HepG2 (cell line): ENCODE data around the gene PSRC1. TPM values are rescaled to one million over a fixed set of nuclear protein-coding genes. Genes with fewer than 3 reads are reported as not detected.

ENCODE experiments used
- FOXP1 ChIP-seq, 2 experiments: fragments of 450-650 bp in 1 of 2; IDR thresholded peaks; 2 replicates each; pipeline ENCODE4 v1.6.1; 2017 to 2018; ENCODE audit warnings: antibody characterized with exemption in 1 of 2
- ZNF720 ChIP-seq: sonication (generic); formaldehyde crosslinking; IDR thresholded peaks from 2 replicates; pipeline ENCODE4 v1.4.0; 2020; ENCODE audit warnings: missing genetic modification reagents
- polyA plus RNA-seq, 8 experiments: library from polyadenylated mRNA; depleted of rRNA in 3 of 8; stranded (reverse) in 7 of 8; unstranded in 1 of 8; fragments of >200 nt; fragmentation: Illumina TruSeq in 4 of 8; extraction: Trizol in 4 of 8; gene quantifications; 2 replicates each; pipeline versions ENCODE4 v1.2.1 to v1.2.3, GENCODE V29; 2011 to 2016; ENCODE audit warnings: low read depth in 4 of 8, missing spikeins in 1 of 8, mixed read lengths in 1 of 8; ENCODE audit not compliant: insufficient read depth in 1 of 8
- total RNA-seq, 5 experiments: library from RNA; depleted of rRNA; stranded (reverse); fragments of >200 nt; fragmentation: Illumina TruSeq; extraction: Trizol; gene quantifications; 2 replicates each; pipeline ENCODE4 v1.2.3, GENCODE V29; 2016; ENCODE audit warnings: low read depth in 1 of 5
- TF ChIP-seq, protein P1 (sequence below): sonication (generic); formaldehyde crosslinking; IDR thresholded peaks from one replicate; pipeline ENCODE4 v1.5.1; 2020; ENCODE audit warnings: mild to moderate bottlenecking, missing genetic modification reagents; ENCODE audit errors: not compliant biosample characterization
- TF ChIP-seq, protein P2 (sequence below): sonication (generic); formaldehyde crosslinking; IDR thresholded peaks from 2 replicates; pipeline ENCODE4 v1.8.0; 2022; ENCODE audit warnings: mild to moderate bottlenecking, missing genetic modification reagents
- TF ChIP-seq, protein P3 (sequence below): sonication (generic); formaldehyde crosslinking; IDR thresholded peaks from 2 replicates; pipeline ENCODE4 v1.4.0; 2020; ENCODE audit warnings: mild to moderate bottlenecking, missing genetic modification reagents

PSRC1 gene
- total and polyA plus RNA-seq, 2 of the 13 experiments (the other 11 are each of a cell fraction or from before 2014, with no cell fraction given): 28.6 to 30.3 TPM

DNA sequence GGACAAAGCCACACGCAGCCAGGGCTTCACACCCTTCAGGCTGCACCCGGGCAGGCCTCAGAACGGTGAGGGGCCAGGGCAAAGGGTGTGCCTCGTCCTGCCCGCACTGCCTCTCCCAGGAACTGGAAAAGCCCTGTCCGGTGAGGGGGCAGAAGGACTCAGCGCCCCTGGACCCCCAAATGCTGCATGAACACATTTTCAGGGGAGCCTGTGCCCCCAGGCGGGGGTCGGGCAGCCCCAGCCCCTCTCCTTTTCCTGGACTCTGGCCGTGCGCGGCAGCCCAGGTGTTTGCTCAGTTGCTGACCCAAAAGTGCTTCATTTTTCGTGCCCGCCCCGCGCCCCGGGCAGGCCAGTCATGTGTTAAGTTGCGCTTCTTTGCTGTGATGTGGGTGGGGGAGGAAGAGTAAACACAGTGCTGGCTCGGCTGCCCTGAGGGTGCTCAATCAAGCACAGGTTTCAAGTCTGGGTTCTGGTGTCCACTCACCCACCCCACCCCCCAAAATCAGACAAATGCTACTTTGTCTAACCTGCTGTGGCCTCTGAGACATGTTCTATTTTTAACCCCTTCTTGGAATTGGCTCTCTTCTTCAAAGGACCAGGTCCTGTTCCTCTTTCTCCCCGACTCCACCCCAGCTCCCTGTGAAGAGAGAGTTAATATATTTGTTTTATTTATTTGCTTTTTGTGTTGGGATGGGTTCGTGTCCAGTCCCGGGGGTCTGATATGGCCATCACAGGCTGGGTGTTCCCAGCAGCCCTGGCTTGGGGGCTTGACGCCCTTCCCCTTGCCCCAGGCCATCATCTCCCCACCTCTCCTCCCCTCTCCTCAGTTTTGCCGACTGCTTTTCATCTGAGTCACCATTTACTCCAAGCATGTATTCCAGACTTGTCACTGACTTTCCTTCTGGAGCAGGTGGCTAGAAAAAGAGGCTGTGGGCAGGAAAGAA lies 8.1 kb downstream of the PSRC1 start (continued):
- TF ChIP-seq, protein P1, sequence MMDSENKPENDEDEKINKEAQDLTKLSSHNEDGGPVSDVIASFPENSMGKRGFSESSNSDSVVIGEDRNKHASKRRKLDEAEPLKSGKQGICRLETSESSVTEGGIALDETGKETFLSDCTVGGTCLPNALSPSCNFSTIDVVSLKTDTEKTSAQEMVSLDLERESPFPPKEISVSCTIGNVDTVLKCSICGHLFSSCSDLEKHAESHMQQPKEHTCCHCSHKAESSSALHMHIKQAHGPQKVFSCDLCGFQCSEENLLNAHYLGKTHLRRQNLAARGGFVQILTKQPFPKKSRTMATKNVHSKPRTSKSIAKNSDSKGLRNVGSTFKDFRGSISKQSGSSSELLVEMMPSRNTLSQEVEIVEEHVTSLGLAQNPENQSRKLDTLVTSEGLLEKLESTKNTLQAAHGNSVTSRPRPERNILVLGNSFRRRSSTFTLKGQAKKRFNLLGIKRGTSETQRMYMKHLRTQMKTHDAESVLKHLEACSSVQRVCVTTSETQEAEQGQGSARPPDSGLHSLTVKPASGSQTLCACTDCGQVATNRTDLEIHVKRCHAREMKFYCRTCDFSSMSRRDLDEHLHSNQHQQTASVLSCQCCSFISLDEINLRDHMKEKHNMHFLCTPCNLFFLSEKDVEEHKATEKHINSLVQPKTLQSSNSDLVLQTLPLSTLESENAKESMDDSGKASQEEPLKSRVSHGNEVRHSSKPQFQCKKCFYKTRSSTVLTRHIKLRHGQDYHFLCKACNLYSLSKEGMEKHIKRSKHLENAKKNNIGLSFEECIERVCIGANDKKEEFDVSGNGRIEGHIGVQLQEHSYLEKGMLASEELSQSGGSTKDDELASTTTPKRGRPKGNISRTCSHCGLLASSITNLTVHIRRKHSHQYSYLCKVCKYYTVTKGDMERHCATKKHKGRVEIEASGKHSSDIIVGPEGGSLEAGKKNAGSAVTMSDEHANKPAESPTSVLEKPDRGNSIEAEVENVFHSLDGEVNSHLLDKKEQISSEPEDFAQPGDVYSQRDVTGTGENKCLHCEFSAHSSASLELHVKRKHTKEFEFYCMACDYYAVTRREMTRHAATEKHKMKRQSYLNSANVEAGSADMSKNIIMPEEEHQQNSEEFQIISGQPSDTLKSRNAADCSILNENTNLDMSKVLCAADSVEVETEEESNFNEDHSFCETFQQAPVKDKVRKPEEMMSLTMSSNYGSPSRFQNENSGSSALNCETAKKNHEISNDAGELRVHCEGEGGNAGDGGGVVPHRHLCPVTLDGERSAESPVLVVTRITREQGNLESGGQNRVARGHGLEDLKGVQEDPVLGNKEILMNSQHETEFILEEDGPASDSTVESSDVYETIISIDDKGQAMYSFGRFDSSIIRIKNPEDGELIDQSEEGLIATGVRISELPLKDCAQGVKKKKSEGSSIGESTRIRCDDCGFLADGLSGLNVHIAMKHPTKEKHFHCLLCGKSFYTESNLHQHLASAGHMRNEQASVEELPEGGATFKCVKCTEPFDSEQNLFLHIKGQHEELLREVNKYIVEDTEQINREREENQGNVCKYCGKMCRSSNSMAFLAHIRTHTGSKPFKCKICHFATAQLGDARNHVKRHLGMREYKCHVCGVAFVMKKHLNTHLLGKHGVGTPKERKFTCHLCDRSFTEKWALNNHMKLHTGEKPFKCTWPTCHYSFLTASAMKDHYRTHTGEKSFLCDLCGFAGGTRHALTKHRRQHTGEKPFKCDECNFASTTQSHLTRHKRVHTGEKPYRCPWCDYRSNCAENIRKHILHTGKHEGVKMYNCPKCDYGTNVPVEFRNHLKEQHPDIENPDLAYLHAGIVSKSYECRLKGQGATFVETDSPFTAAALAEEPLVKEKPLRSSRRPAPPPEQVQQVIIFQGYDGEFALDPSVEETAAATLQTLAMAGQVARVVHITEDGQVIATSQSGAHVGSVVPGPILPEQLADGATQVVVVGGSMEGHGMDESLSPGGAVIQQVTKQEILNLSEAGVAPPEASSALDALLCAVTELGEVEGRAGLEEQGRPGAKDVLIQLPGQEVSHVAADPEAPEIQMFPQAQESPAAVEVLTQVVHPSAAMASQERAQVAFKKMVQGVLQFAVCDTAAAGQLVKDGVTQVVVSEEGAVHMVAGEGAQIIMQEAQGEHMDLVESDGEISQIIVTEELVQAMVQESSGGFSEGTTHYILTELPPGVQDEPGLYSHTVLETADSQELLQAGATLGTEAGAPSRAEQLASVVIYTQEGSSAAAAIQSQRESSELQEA (CRISPR knock-in tag): no peak
- TF ChIP-seq, protein P2, sequence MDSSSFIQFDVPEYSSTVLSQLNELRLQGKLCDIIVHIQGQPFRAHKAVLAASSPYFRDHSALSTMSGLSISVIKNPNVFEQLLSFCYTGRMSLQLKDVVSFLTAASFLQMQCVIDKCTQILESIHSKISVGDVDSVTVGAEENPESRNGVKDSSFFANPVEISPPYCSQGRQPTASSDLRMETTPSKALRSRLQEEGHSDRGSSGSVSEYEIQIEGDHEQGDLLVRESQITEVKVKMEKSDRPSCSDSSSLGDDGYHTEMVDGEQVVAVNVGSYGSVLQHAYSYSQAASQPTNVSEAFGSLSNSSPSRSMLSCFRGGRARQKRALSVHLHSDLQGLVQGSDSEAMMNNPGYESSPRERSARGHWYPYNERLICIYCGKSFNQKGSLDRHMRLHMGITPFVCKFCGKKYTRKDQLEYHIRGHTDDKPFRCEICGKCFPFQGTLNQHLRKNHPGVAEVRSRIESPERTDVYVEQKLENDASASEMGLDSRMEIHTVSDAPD: 0 out of 2 replicates have a peak, but pooled peaks have one; percentile 42
- TF ChIP-seq, protein P3, sequence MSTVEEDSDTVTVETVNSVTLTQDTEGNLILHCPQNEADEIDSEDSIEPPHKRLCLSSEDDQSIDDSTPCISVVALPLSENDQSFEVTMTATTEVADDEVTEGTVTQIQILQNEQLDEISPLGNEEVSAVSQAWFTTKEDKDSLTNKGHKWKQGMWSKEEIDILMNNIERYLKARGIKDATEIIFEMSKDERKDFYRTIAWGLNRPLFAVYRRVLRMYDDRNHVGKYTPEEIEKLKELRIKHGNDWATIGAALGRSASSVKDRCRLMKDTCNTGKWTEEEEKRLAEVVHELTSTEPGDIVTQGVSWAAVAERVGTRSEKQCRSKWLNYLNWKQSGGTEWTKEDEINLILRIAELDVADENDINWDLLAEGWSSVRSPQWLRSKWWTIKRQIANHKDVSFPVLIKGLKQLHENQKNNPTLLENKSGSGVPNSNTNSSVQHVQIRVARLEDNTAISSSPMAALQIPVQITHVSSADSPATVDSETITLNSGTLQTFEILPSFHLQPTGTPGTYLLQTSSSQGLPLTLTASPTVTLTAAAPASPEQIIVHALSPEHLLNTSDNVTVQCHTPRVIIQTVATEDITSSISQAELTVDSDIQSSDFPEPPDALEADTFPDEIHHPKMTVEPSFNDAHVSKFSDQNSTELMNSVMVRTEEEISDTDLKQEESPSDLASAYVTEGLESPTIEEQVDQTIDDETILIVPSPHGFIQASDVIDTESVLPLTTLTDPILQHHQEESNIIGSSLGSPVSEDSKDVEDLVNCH (CRISPR knock-in tag): no peak
- TF ChIP-seq FOXP1 (IDR thresholded peaks at IDR 0.05) (0 out of 2 replicates have a peak, but pooled peaks have one; percentile 31), FOXP1 (CRISPR knock-in tag; IDR thresholded peaks at IDR 0.05) (peak; percentile 75), ZNF720 (no peak)
